Gastroesophageal sphincter (tissue), 4 donors: ENCODE results near the gene SH3RF3. TPM values are rescaled to one million over a fixed set of nuclear protein-coding genes. Genes with fewer than 3 reads are reported as not detected.

Experiments used
- ATAC-seq: fragments of 150-250 bp; one replicate; pipeline ENCODE4 v1.9.1; 2016; ENCODE audit warnings: mild to moderate bottlenecking, moderate library complexity
- H3K27ac ChIP-seq, 4 donors: fragments of 200-600 bp; sonication (generic) in 3 of 4; 1 replicate in 3 of 4; 2 replicates in 1 of 4; pipeline ENCODE4 v1.5.1; 2016 to 2019
- H3K27me3 ChIP-seq: fragments of 200-600 bp; sonication (generic); one replicate; pipeline ENCODE4 v1.5.1; 2019
- H3K36me3 ChIP-seq, 2 donors: fragments of 200-600 bp; sonication (generic); one replicate each; pipeline ENCODE4 v1.5.1; 2019; ENCODE audit warnings: control low read depth in 1 of 2
- H3K4me1 ChIP-seq, 3 donors: fragments of 200-600 bp; sonication (generic); 1 replicate in 2 of 3; 2 replicates in 1 of 3; pipeline ENCODE4 v1.5.1; 2016 to 2019; ENCODE audit warnings: control low read depth in 2 of 3
- H3K4me3 ChIP-seq, 2 donors: fragments of 200-600 bp; sonication (generic); one replicate each; pipeline ENCODE4 v1.5.1; 2019; ENCODE audit warnings: mild to moderate bottlenecking in 1 of 2, moderate library complexity in 1 of 2
- H3K9me3 ChIP-seq, 3 donors: fragments of 200-600 bp; sonication (generic); one replicate each; pipeline ENCODE4 v1.5.1; 2017 to 2019; ENCODE audit warnings: control low read depth in 2 of 3
- CTCF ChIP-seq, 4 experiments: fragments of 200-600 bp in 2 of 4; fragments of 450-650 bp in 2 of 4; sonication (generic) in 1 of 4; IDR thresholded peaks; one replicate each; pipeline ENCODE4 v1.5.1; 2017 to 2019; ENCODE audit warnings: antibody characterized with exemption in 4 of 4, mild to moderate bottlenecking in 2 of 4, moderate library complexity in 2 of 4
- EP300 ChIP-seq: sonication (generic); formaldehyde crosslinking; IDR thresholded peaks from one replicate; pipeline ENCODE4 v1.6.1; 2017; ENCODE audit warnings: antibody characterized with exemption, mild to moderate bottlenecking
- POLR2A ChIP-seq, 2 donors: fragments of 450-650 bp; IDR thresholded peaks; one replicate each; pipeline ENCODE4 v1.6.1; 2017; ENCODE audit warnings: antibody characterized with exemption in 2 of 2, mild to moderate bottlenecking in 2 of 2, moderate library complexity in 1 of 2
- POLR2AphosphoS5 ChIP-seq: sonication (generic); formaldehyde crosslinking; IDR thresholded peaks from one replicate; pipeline ENCODE4 v1.6.1; 2017; ENCODE audit warnings: antibody characterized with exemption
- WGBS, 2 donors: methylation state at CpG; one replicate each; pipeline ENCODE4 v1.1.5; 2018; ENCODE audit warnings: low coverage in 1 of 2; 5-methylcytosine and 5-hydroxymethylcytosine counted together
- total RNA-seq, 4 donors: library from RNA; depleted of rRNA; stranded (reverse); fragments of >200 nt; gene quantifications; one replicate each; pipeline ENCODE4 v1.1.0, GENCODE V29; 2016

The SH3RF3 gene
- total RNA-seq, 4 donors from 2014 or later: 10.1 to 15.8 (median 13.2) TPM

- Histone ChIP-seq H3K27ac (peak overlapping the region; percentile 82 to 95 (median 90)), H3K4me1 (peaks cover 12 to 30% (median 20%) of the 10 kb centered on the region in 3 donors), H3K9me3 (no peaks in the 10 kb centered on the region), H3K27me3 (no peaks in the 10 kb centered on the region), H3K4me3 (no peak overlapping the region), H3K36me3 (no peaks in the 10 kb centered on the region)
- peak; percentile 90 for ATAC-seq
- 18 to 38% methylated on average over 4 to 11 of the region's 16 CpGs for WGBS, 2 donors
- TF ChIP-seq EP300 (no peak), POLR2AphosphoS5 (peak; percentile 93), CTCF (IDR thresholded peaks at IDR 0.05) (peak in 2 of 4 experiments; percentile 8 to 25), POLR2A (IDR thresholded peaks at IDR 0.05) (no peak)
These were observed 57.0 kb downstream of the SH3RF3 start for GRCh38 chr2:109185821-109186570.

- Histone ChIP-seq H3K36me3 (no peaks in the 10 kb centered on the region), H3K9me3 (no peaks in the 10 kb centered on the region), H3K4me1 (peaks cover 12 to 30% (median 20%) of the 10 kb centered on the region in 3 donors), H3K27ac (peak overlapping the region; percentile 82 to 95 (median 90)), H3K4me3 (no peak overlapping the region), H3K27me3 (no peaks in the 10 kb centered on the region)
- no peak for ATAC-seq
- WGBS, 2 donors: 94 to 96% methylated on average over 3 to 7 of the region's 9 CpGs
- TF ChIP-seq EP300 (no peak), POLR2AphosphoS5 (no peak), CTCF (IDR thresholded peaks at IDR 0.05) (no peak), POLR2A (IDR thresholded peaks at IDR 0.05) (no peak)
These were observed 57.7 kb downstream of the SH3RF3 start for GRCh38 chr2:109186656-109187250.

GRCh38 chr2:109187711-109188495, 58.9 kb downstream of the SH3RF3 start:
- no peak for ATAC-seq
- H3K27ac ChIP-seq: no peak overlapping the region
- H3K27me3 ChIP-seq: no peaks in the 10 kb centered on the region
- H3K9me3 ChIP-seq: no peaks in the 10 kb centered on the region
- H3K4me3 ChIP-seq: no peak overlapping the region
- H3K4me1 ChIP-seq: peaks cover 12 to 33% (median 20%) of the 10 kb centered on the region in 3 donors
- no peak for TF ChIP-seq CTCF (IDR thresholded peaks at IDR 0.05)
- no peak for TF ChIP-seq POLR2A (IDR thresholded peaks at IDR 0.05)
- no peak for TF ChIP-seq POLR2AphosphoS5
- TF ChIP-seq EP300: no peak
- H3K36me3 ChIP-seq: no peaks in the 10 kb centered on the region
- WGBS, 2 donors: 75 to 100% methylated on average over 1 to 4 of the region's 19 CpGs

- Histone ChIP-seq H3K27ac (no peak overlapping the region), H3K4me1 (peaks cover 12 to 39% (median 20%) of the 10 kb centered on the region in 3 donors), H3K4me3 (no peak overlapping the region), H3K9me3 (no peaks in the 10 kb centered on the region), H3K36me3 (no peaks in the 10 kb centered on the region), H3K27me3 (no peaks in the 10 kb centered on the region)
- WGBS, 2 donors: 82 to 85% methylated on average over 8 to 11 of the region's 14 CpGs
- ATAC-seq: no peak
- TF ChIP-seq POLR2A (IDR thresholded peaks at IDR 0.05): no peak
- no peak for TF ChIP-seq POLR2AphosphoS5
- no peak for TF ChIP-seq EP300
- no peak for TF ChIP-seq CTCF (IDR thresholded peaks at IDR 0.05)
These were observed 59.5 kb downstream of the SH3RF3 start for GRCh38 chr2:109188496-109188890.
